Suppressor macrophage treated with lipopolysaccharide for 4 hours (primary cell): ENCODE results near the gene CIBAR2.
A peak's percentile ranks its signal among the peaks of the same experiment; 100 is the strongest.

Experiments used
- DNase-seq: peaks from one replicate; pipeline ENCODE4 v3.0.0-alpha.2; 2020

Gene CIBAR2

DNA sequence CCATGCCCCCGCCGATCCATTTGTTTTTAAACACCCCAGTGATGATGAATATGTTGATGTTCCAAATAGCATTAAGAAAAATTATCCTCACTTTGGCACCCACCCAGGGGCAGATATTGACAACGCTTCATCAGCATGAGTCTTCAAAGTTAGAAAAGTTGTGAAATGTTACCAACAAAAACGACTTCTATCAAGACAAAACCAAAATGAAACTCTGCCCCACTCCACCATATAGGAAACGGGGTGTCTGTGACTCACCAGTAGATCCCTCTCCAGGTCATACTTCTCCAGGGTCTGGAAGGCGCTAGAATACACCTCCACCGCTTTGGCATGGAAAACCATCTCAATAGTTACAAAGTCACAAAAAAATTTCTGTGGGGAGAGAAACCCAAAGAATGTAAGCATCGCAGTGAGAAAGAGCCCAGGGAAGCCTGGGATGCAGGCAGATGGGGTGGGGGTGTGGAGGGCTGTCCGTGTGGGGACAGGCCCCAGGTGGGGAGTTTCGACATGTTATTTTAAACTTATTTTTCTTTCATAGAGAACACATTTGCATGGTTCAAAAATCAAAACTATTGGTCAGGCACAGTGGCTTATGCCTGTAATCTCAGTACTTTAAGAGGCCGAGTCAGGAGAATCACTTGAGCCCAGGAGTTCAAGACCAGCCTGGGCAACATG, 10.2 kb downstream of the CIBAR2 start:
- peak; percentile 56 for DNase-seq

DNA sequence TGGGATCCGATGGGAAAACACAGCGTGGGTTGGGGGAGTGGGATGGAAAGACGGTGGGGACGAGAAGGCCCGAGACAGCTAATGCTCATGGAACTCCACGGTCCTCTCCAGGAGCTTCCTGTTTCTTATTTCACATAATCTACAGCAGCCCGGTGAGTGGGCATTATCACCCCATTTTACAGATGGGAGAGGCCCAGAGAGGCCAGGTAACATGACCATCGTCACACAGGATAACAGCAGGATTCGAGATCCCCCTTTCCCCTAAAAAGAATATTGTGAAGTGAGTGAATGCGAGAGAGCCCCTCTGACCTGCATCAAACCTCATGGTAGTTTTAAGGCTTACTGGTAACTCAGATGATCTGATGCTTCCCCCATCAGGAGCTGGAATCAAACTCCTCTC, 12.0 kb downstream of the CIBAR2 start:
- DNase-seq: no peak

DNA sequence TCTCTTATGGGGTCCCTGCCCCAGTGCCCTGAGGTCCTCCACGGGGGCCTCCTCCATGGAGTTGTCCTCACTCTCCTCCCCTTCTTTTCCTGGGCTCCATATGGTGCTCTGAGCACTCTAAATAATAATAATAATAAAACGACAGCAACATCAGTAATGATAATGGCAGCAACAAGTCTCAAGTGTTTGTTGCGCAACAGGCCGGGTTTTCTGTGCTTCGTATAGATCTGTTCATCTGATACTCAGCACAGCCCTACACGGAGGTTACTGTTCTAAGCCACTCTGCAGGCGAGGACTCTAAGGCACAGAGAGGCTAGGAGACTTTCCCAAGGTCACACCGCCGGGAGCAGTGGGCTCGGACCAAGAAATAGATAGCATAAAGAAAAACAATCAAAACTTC, 13.7 kb downstream of the CIBAR2 start:
- no peak for DNase-seq

DNA sequence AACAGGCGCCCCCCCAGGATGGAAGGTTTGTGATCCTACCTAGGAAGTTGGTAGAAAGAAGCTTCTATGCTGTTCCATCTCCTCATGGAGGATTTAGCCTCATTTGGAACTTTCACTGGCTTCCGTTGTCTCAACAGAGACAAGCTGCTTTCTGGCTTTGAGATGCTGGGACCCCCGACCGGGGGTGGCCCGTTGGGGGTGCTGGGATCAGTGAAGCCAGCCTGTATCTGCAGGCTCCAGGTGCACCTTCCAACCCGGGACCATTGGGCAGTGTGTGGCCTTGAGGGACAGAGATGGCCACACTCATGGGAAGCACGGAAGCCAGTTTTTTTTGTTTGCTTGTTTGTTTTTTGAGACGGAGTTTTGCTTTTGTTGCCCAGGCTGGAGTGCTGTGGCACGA, 15.4 kb downstream of the CIBAR2 start:
- no peak for DNase-seq

DNA sequence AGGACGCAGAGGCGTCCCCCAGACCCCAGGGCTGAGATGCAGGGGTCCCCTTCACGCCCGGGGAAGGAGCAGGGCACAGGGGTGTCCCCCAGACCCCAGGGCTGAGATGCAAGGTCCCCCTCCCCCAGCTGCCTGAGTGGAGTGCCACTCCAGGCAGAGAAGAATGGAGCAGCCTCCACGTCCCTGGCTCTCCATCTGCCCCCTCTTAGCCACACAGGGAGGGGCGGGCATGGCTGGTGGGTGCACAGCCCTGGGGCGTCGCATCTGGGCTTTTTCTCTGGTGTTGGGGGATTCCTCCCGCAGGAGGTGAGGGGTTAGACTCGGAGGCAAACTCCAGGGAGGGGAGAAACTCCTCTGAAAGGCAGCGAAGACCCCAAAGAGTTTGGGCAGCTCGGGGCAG, 17.5 kb downstream of the CIBAR2 start:
- no peak for DNase-seq

DNA sequence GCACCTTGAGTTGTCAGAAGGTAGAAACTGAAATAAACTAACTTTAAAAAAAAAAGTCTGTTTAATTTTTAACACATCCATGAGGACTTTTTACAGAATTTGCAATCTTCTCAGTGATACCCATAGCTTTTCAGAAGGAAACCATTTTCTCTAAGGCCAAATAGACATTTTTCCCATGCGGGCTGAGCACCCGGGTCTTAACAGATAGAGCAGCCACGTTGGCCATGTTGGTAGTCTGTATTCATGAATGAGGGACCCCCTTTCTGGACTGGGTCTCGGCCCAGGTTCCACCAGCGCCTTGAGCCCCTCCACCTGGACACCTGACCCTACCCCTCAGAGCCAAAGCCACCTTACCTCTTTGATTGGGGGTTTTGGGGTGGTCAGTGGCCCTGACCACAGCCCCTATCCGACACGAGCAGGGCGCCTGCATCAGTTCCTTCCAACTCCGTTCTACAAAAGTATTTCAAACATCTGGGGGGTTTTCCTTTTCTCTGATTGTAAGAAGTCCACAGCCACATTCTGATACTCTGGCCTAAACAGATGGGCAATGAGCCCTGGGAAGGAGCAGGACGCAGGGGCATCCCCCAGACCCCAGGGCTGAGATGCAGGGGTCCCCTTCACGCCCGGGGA, 18.0 kb downstream of the CIBAR2 start:
- no peak for DNase-seq

DNA sequence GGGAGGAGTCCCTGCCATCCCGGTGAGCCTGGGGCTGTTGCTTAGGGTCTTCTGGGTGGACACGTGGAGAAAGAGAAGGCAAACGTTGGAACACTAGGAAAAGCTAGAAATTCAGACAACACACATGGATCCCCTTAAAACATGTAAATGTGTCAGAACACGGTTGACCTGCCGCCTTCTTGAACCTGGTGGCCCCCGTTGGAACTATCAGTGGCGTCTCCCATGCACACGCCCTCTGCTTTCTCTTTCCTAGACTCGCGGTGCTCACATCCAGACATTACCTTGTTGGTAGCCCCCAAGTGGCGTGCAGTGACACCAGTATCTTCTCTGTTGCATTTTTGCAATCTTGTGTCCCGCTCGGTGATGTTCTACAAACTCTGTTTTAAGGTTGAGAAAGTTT, 18.6 kb downstream of the CIBAR2 start:
- DNase-seq: no peak

DNA sequence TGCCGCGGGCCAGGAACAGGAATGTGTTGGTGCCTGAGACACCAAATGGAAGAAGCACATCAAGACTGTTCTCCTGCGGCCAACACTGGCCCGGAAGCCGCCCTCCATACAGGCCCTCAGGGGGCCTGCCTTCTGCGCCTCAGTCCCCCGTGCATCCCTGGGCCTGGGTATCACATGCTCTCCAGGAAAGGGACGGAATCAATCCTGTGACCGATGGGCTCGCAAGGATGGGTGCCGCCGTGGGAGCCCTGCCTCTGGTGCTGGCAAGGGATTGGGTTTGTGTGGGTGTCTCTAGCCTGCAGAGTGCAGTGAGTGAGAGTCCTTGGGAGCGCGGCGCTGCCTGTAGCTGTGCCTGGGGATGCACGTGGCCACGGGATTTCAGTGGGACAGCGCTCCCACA, 19.4 kb downstream of the CIBAR2 start:
- no peak for DNase-seq

DNA sequence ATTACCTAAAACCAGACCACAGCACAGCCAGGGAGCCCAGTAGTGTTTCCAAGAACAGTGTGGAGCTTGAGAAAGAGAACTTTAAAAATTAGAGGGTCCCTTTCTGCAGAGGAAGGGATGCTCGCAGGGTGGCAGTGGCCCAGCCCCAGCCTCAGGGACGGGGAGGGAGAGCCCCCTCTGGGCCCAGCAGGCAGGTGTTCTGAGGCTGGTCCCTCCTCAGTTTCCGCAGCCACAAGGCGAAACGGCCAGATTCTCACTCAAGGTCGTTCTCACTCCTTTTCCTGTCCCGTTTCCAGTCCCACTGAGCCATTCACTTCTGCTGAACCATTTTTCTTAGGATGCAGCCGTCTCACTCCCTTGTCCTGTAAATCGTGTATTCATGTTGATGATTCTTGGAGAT, 20.0 kb downstream of the CIBAR2 start:
- DNase-seq: no peak

DNA sequence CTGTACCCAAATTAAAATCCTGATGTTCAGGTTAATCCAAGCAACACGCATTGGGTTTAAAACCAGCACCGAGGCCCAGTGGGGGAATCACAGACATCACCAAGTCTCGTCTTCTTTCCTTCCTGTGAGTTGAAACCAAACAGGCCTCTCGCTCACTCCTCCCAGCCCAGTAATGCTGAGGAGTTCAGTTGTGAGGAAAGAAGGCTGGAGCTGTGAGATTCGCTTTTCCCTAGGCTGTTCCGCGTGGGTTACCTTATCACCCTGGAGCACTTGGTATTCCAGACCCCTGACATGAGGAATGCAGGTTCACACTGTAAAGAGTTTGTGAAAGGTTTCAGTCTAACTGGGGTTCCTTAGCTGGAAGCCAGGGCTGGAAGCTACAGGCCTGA, 20.8 kb downstream of the CIBAR2 start:
- no peak for DNase-seq

DNA sequence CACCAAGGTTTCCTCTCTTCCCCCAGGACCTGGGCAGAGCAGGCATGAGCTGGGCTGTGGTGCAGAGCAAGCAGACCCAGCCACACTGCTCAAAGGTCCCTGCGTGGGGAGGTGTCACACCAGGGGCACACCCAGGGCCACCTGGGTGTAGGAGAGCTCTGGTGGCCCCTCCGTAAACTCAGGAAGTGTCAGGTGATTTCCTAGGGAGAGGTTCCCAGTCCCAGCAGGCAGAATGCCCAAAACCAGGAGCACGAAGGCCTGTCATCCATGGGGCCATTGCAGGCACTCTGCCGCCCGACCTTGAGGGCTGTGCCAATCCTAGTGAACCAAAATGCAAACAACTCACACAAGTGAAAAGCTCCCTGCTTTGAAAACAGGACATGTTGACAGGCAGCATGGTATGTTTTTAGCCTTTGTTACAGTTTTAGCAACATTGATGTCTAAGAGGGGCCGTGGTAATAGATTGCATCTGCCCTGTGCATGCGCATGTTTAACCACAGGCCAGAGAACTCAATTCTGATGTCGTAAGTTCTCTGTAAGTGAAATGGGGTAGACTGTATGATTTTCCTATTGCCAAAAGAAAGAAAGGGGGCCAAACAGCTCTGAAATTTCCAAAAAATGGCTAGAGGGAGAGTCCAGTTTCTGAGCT, 21.3 kb downstream of the CIBAR2 start:
- DNase-seq: no peak

DNA sequence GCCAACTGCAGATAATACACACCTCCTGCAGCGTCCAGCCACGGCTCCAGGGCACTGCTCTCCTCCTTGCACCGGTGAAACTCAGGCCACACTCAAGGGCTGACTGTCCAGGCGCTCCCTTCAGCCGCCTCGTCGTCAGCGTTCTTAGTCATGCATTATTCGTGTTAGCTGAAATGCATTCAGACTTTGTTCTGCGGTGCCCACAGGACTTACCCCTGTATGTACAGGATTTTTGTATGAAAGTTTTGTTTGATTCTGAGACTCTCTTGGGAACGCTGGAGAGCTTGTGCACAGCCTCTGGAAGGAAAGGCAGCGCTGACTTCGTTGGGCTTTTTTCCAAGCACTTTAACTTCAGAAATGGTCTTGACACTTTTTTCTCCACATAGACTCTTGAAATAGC, 22.1 kb downstream of the CIBAR2 start:
- DNase-seq: no peak

DNA sequence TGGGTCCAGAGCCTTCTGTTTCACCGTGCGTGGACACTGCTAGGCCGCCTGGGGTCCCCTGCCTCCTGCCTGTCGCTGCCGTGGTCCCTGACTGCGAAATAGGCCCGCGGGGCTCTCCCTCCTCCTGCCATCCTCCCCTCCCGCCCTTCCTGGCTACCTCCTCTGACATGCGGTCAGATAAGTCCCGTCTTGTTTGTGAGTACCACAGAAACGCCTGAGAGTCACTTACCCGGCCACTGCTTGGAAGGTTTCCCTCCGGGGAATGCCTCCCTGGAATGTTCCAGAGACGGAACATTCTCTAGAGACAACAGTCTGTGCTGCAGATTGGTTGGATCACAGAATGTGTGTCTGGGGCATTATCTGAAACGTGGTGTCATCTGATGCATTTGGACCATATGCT, 22.7 kb downstream of the CIBAR2 start:
- DNase-seq: no peak

DNA sequence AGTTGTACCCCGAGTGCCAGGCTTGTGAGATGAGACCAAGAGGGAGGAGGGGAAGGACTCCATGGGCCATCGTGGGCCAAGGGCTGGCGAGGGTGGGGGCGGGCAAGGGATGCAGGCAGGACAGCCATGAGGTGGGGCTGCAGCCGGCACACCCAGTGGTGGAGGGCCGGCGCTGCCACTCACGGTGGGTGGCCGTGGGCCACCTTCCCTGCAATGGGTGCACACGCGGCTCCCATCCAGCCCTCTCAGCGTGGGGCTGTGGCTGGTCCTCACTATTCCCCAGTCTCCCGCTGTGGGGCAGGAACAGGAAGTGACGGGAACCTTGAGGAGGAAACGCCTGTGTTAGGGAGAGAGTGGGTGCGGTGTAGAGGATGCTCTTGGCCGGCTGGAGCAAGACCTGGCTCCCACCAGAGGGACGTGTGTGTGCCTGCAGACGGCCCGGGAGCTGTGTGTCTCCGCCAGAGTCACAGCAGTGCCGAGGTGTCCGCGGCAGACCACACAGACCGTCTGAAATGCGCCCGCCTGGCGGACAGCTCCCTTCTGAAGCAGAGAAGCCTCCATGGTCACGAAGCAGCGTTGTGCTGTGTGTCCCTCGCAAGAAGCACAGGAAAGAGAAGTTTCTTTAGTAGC, 23.6 kb downstream of the CIBAR2 start:
- DNase-seq: no peak

DNA sequence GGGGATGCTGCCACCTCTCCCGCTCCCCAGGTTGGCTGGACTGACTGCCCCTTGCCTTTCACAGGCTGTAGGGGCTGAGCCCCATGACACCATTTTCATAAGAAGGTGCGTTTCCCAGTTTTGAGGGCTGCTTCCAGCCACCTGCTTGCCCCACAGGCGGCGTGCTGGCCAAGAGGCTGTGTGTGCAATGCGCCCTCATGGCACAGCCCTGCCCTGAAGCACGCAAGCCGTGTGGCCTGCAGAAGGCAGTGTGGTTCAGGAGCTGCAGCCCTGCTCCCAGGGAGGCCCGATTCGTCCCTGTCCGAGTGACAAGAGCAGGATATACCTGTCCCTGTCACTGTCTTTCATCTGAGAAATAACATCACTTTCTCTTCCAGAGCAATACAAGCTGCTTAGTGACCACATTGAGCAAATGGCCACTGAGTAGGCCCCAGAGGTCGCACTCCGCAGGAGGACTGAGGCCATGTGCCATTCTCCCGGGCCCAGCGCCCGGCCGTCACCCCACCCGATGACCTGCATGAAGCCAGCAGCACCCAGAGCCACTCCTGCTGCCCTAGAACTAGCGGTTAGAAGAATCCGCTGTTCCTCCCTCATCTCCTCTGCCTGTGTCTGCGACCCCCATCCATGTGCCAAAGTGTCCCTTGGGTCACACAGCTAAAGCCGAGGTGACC, 24.2 kb downstream of the CIBAR2 start:
- DNase-seq: no peak

DNA sequence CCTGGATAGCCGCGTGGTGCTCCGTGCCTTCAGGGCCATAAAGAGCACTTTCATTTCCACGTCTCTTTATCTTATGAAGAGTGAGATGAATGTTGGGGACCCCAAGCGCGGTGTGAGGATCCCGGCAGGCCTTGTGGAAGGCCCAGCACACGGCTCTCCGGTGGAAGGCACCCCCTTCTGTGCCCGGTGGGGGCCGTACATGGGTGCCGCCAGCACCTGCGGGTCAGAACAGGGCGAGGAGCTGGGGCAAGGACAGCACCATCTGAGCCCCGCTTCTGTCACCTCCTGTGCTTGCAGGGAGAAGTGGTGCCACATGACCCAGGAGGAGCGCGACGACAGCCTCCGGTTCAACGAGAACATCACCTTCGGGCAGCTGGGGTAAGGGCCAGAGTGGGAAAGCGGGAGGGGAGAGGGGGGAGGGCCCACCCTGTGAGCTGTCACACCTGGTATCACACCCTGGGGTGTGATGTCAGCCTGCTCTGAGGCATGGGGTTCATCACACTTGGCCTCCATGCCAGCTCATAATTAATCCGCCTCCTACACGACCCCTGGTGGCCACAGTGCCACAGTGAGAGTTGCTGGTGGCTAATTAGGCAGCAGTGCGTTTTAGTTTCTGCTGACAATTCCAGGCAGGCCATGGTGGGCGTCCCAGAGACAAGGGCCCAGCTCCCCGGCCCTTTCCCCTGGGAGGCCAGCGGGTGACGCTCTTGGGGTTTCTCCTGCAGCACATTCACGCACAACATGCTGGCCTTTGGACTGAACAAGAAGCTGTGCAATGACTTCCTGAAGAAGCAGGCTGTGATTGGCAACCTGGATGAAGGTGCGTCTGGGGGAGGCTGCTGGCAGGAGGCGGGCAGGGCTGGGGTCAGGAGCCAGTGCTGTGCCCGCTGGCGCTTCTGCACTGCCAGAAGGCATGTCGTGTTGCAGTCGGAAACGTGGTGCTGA, 25.7 kb downstream of the CIBAR2 start:
- DNase-seq: peak; percentile 85

DNA sequence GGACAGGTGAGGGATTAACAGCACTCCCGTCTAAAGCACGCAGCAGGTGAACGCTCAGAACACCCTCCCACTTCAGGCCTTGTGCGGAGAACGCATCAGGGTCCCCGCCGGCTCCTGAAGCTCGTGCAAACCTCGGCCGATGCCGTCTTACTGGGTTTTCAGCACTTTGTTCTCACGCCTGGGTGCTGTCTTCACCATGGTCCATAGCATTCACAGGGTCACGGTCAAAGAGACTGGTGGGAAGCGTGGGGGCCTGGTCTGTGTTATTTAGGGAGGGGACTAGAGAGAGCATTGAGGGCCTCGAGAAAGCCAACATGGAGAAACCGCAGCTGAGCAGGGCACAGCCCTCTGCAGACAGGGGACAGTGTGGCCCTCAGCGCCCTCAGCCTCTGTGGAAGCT, 26.6 kb downstream of the CIBAR2 start:
- no peak for DNase-seq

DNA sequence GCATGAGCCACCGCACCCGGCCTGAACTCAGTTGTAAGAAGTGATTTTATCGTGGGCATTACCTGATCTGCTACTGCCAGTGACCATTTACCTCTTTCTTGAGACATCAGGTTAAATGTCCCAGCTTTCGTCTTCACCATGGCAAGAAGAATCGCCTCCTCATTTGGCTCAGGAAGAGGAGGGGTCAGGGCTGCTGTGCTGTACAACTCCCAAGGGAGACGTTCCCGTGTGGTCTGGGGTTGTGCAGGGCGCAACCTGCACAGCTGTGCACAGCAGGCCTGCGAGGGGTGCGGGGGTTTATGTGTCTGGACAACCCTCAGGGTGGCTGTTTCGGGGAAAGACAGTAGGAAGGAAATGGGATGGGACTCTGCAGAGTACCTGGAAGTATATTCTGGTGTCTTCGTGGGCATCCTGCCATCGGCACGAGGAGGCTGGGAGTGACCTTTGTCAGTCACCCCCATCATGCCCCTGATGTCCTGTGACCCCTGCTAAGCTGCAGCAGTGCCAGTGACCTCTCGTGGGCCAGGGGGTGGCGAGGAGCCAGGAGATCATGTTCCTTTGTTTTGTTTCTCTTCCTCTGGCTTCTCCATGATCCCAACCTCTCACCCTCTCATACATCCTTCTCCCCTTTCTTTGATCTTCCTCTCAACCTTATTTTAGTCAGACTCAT, 27.3 kb downstream of the CIBAR2 start:
- DNase-seq: no peak

DNA sequence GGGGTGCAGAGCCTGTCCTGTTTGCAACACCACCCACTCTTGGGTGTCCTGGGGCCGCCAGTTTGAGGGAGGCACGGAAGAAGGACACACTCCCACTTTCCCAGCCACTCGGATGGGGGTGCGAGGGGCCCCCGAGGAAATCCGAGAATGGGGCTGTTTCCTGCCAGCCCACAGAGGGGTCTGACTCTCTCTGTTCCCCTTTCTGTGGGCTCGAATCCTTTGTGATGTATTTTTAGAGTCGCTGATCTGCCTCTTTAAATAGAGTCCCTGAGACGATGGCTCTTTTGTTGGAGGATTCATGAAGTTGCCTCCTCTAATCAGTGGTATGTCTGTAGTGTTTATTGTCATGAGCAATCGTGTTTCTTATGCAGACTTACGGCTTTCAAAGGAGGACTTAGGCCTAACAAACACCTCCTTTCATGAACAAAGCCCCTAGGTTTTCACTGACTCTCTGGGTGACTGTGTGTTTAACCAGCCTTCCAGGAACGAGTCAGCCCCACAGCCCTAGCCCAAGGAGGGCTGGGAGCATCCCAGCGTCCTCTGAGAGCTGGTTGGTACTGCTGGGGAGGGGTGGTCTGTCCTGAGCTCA, 29.1 kb downstream of the CIBAR2 start:
- no peak for DNase-seq

DNA sequence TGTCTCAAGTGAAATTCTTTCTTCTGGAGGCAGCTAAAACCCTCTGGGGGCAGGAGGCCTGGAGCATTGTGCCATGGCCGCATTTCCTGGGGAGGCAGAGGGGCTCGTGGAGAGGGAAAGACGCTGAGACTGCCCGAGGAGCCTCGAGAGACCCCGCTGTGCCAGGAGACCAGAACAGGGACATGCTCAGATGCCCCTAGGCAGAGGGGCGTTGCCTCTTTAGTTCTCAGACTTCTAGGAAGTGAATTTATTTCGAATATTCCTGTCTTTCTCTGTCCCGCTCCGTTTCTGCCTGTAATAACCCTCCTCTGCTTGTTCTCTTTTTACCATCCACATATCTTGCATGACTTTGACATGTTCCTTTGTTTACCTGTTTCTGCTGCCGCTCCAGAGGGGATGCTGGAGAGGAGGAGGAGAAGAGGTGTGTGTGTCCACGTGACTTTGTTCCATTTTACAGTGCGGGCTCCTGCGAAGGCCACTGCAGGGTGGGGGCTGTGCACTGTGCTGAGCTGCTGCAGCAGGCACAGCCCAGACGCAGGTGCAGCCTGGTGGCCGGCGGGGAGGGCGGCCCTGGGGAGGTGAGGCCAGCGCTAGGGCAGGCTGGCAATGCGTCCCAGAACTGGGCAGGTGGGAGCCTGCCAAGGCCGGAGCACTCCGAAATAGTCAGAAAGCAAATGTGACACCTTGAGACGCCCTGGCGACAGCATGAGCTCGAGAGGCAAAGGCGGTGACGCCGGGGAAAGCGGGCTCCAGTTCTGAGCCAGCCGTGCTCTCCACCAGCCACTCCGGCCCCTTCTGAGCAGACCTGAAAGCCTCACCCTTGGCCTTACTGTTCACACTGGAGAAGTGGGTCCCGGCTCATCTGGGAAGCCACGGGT, 29.9 kb downstream of the CIBAR2 start:
- DNase-seq: no peak
